ENCODE measurements around the gene HEXB. TPM values are rescaled to one million over a fixed set of nuclear protein-coding genes. Genes with fewer than 3 reads are reported as not detected.

The HEXB gene
- total RNA-seq, 4 donors from 2014 or later = 26.7 to 76.4 (median 62.1) TPM

- no peaks in the 10 kb centered on the region for H3K9me3 ChIP-seq
- TF ChIP-seq POLR2A (IDR thresholded peaks at IDR 0.05) (no peak), CTCF (IDR thresholded peaks at IDR 0.05) (no peak)
- no peaks in the 10 kb centered on the region for H3K27me3 ChIP-seq
- no peak overlapping the region for H3K4me3 ChIP-seq
- intact Hi-C loops (cut with DNase I) = no loop called here
- no peak overlapping the region for H3K27ac ChIP-seq
- H3K4me1 ChIP-seq = no peaks in the 10 kb centered on the region
- WGBS, 2 donors = 64 to 69% methylated on average over 5 of the region's 5 CpGs
- no peak for DNase-seq
- H3K36me3 ChIP-seq = no peaks in the 10 kb centered on the region
Observed at GRCh38 chr5:74664551-74664950, 20.5 kb upstream of the HEXB start.

- WGBS, 2 donors = 30 to 35% methylated on average over 2 of the region's 2 CpGs
- Histone ChIP-seq H3K27me3 (no peaks in the 10 kb centered on the region), H3K9me3 (no peaks in the 10 kb centered on the region), H3K27ac (no peak overlapping the region), H3K4me1 (no peaks in the 10 kb centered on the region), H3K4me3 (no peak overlapping the region), H3K36me3 (no peaks in the 10 kb centered on the region)
- no peak for DNase-seq
- no peak for TF ChIP-seq POLR2A (IDR thresholded peaks at IDR 0.05)
- no peak for TF ChIP-seq CTCF (IDR thresholded peaks at IDR 0.05)
- intact Hi-C loops (cut with DNase I) = no loop called here
Observed at GRCh38 chr5:74665273-74665672, 19.8 kb upstream of the HEXB start.

GRCh38 chr5:74665816-74666215, 19.2 kb upstream of the HEXB start:
- no peaks in the 10 kb centered on the region for H3K27me3 ChIP-seq
- H3K36me3 ChIP-seq = no peaks in the 10 kb centered on the region
- H3K4me1 ChIP-seq = no peaks in the 10 kb centered on the region
- no peaks in the 10 kb centered on the region for H3K9me3 ChIP-seq
- TF ChIP-seq POLR2A (IDR thresholded peaks at IDR 0.05) = no peak
- TF ChIP-seq CTCF (IDR thresholded peaks at IDR 0.05) = no peak
- no peak for DNase-seq
- no peak overlapping the region for H3K27ac ChIP-seq
- intact Hi-C loops (cut with DNase I) = no loop called here
- 54 to 76% methylated on average over 1 of the region's 1 CpG for WGBS, 2 donors
- H3K4me3 ChIP-seq = no peak overlapping the region

- DNase-seq = no peak
- H3K36me3 ChIP-seq = no peaks in the 10 kb centered on the region
- TF ChIP-seq POLR2A (IDR thresholded peaks at IDR 0.05) = no peak
- TF ChIP-seq CTCF (IDR thresholded peaks at IDR 0.05) = no peak
- no peak overlapping the region for H3K4me3 ChIP-seq
- H3K9me3 ChIP-seq = no peaks in the 10 kb centered on the region
- H3K27ac ChIP-seq = no peak overlapping the region
- intact Hi-C loops (cut with DNase I) = no loop called here
- no peaks in the 10 kb centered on the region for H3K27me3 ChIP-seq
- 85 to 93% methylated on average over 3 to 4 of the region's 4 CpGs for WGBS, 2 donors
- peaks cover 0 to 5% (median 0%) of the 10 kb centered on the region in 3 donors for H3K4me1 ChIP-seq
Observed at GRCh38 chr5:74667396-74667795, 17.6 kb upstream of the HEXB start.

- H3K36me3 ChIP-seq = no peaks in the 10 kb centered on the region
- peaks cover 0 to 17% (median 0%) of the 10 kb centered on the region in 3 donors for H3K4me1 ChIP-seq
- no peaks in the 10 kb centered on the region for H3K9me3 ChIP-seq
- TF ChIP-seq CTCF (IDR thresholded peaks at IDR 0.05) = no peak
- no peak for TF ChIP-seq POLR2A (IDR thresholded peaks at IDR 0.05)
- intact Hi-C loops (cut with DNase I) = loop anchor here (10.0 kb wide), 1 partner anchor 235 kb away; no protein-coding TSS in a partner anchor
- no peak overlapping the region for H3K4me3 ChIP-seq
- no peak overlapping the region for H3K27ac ChIP-seq
- no peaks in the 10 kb centered on the region for H3K27me3 ChIP-seq
- 69 to 71% methylated on average over 2 of the region's 2 CpGs for WGBS, 2 donors
- DNase-seq = no peak
Observed at GRCh38 chr5:74669821-74670220, 15.2 kb upstream of the HEXB start.
